Mammary epithelial cell (primary cell): ENCODE measurements around the gene TTLL12.

Experiments used
- CTCF ChIP-seq, 2 donors: IDR thresholded peaks in 1 of 2; conservative IDR thresholded peaks in 1 of 2; 2 replicates each; pipeline ENCODE4 v1.5.1; 2011 to 2012; ENCODE audit warnings: inconsistent platforms in 2 of 2, low read length in 2 of 2, mild to moderate bottlenecking in 2 of 2, control low read depth in 1 of 2, low read depth in 1 of 2; ENCODE audit not compliant: insufficient read depth in 1 of 2; ENCODE audit errors: extremely low read depth in 1 of 2
- EZH2 ChIP-seq: IDR thresholded peaks from 2 replicates; pipeline ENCODE4 v1.6.1; 2012; ENCODE audit warnings: low read length, inconsistent platforms, borderline replicate concordance

GRCh38 chr22:43183496-43184277 lies 3.2 kb downstream of the TTLL12 start:
- TF ChIP-seq EZH2 (no peak), CTCF (conservative IDR thresholded peaks at IDR 0.05 in 1 of 2, IDR thresholded peaks at IDR 0.05 in 1 of 2; ENCODE audit: extremely low read depth in 1 of 2, insufficient read depth in 1 of 2, low read depth in 1 of 2, low read length in 2 of 2) (no peak)
